ENCODE data around the gene LAMA5. TPM values are rescaled to one million over a fixed set of nuclear protein-coding genes. Genes with fewer than 3 reads are reported as not detected.

The LAMA5 gene
- total RNA-seq, 3 donors from 2014 or later: 16.6 to 114 (median 53.3) TPM

DNA sequence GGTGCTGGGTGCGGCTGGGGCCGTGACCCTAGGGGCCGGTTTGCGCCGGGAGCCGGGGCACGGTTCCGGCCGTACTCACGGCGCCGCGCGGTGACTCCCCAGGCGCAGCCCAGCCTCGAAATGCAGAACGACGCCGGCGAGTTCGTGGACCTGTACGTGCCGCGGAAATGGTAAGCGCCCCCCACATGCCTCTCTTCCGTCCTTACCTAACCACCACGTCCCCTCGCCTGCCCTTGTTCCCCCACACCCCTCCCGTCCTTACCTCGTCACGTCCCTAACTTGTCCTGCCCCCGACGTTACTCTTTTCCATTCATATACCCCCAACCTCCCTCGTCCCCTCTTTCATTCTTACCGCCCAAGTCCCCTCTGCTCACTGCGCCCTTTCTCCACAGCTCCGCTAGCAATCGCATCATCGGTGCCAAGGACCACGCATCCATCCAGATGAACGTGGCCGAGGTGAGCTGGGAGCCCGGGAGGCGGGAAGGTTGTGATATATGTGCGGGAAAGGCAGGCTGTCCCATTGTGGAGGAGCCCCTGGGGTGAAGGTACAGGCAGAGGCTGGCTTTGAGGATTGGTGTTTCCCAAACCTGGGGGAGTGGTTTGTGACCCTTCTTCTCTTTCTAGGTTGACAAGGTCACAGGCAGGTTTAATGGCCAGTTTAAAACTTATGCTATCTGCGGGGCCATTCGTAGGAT lies 20.3 kb upstream of the LAMA5 start:
- intact Hi-C loops (cut with DNase I; ENCODE audit: low total_unique reads): loop anchor here (5.0 kb wide), 1 partner anchor 85 kb away; the partner anchor contains the start of gene ADRM1
- TF ChIP-seq POLR2A (IDR thresholded peaks at IDR 0.05): no peak
- TF ChIP-seq, protein P1, sequence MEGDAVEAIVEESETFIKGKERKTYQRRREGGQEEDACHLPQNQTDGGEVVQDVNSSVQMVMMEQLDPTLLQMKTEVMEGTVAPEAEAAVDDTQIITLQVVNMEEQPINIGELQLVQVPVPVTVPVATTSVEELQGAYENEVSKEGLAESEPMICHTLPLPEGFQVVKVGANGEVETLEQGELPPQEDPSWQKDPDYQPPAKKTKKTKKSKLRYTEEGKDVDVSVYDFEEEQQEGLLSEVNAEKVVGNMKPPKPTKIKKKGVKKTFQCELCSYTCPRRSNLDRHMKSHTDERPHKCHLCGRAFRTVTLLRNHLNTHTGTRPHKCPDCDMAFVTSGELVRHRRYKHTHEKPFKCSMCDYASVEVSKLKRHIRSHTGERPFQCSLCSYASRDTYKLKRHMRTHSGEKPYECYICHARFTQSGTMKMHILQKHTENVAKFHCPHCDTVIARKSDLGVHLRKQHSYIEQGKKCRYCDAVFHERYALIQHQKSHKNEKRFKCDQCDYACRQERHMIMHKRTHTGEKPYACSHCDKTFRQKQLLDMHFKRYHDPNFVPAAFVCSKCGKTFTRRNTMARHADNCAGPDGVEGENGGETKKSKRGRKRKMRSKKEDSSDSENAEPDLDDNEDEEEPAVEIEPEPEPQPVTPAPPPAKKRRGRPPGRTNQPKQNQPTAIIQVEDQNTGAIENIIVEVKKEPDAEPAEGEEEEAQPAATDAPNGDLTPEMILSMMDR (IDR thresholded peaks at IDR 0.05): no peak
- TF ChIP-seq POLR2AphosphoS5 (IDR thresholded peaks at IDR 0.05): no peak

DNA sequence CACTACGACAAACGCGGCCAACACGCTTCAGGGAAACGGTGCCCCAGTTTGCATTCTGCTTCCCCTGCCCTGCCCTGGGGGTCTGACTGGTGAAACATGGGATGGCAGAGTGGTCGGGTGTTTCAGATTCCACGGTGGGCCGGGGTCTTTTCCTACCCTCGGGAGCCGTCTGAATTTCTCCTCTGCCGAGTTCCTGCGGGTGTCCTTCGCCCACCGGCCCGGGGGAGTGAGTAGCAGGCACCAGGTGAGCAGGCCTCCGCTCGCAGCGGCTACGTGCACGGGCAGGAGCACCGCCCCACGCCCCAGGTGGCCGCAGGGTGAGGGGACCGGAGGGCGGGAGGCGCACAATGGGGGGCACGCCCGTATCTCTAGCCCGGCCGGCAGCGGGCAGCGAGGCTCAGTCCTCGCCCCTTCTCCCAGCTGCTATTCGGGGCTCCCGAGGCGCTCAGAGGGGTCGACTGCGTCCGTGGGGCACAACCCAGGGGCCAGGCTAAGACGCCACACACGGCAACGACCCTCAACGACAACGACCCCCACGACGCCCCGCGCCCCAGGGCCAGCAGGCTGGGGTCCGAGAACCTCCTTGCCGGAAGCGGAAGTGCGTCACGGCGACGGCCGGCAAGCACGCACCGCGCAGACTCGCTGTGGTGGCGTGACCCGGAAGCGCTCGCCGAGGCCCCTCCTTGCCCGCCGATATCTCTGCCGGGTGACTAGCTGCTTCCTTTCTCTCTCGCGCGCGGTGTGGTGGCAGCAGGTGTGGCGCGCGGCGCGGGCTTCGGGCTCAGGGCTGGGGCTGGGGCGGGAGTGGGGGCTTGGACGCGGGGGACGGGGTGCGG lies 19.5 kb upstream of the LAMA5 start, which contains the start of gene RPS21:
Gene RPS21 (plus strand): TSS at position 721 of the 836 bp plus-strand sequence. CDS start 236 bp downstream, outside the sequence.
- DNase-seq (ENCODE audit: low spot score in 2 of 2): peak; percentile 92 to 94
- peaks cover 0 to 13% of the 10 kb centered on the region in 2 donors for H3K4me1 ChIP-seq
- H3K4me3 ChIP-seq: peak within 1 kb of the TSS; percentile 87 to 96 (median 94)
- peak within 1 kb of the TSS; percentile 96 to 97 for H3K27ac ChIP-seq
- no peaks in the 10 kb centered on the region for H3K9me3 ChIP-seq
- H3K27me3 ChIP-seq: no peaks in the 10 kb centered on the region
- no peaks in the 10 kb centered on the region for H3K36me3 ChIP-seq
- peak; percentile 93 to 96 (median 94) for TF ChIP-seq POLR2AphosphoS5 (IDR thresholded peaks at IDR 0.05)
- TF ChIP-seq POLR2A (IDR thresholded peaks at IDR 0.05): peak; percentile 69
- TF ChIP-seq, protein P1 (IDR thresholded peaks at IDR 0.05): no peak
- intact Hi-C loops (cut with DNase I; ENCODE audit: low total_unique reads): loop anchor here (5.0 kb wide), 1 partner anchor 84 kb away; the partner anchor contains the start of gene ADRM1

More for the DNA sequence above, 20.3 kb upstream of the LAMA5 start:
- Histone ChIP-seq H3K27ac (peak overlapping the region; percentile 96 to 97), H3K9me3 (no peaks in the 10 kb centered on the region), H3K27me3 (no peaks in the 10 kb centered on the region), H3K36me3 (no peaks in the 10 kb centered on the region), H3K4me3 (peak overlapping the region; percentile 87 to 96 (median 94)), H3K4me1 (peaks cover 0 to 13% of the 10 kb centered on the region in 2 donors)
- no peak for DNase-seq (ENCODE audit: low spot score in 2 of 2)

DNA sequence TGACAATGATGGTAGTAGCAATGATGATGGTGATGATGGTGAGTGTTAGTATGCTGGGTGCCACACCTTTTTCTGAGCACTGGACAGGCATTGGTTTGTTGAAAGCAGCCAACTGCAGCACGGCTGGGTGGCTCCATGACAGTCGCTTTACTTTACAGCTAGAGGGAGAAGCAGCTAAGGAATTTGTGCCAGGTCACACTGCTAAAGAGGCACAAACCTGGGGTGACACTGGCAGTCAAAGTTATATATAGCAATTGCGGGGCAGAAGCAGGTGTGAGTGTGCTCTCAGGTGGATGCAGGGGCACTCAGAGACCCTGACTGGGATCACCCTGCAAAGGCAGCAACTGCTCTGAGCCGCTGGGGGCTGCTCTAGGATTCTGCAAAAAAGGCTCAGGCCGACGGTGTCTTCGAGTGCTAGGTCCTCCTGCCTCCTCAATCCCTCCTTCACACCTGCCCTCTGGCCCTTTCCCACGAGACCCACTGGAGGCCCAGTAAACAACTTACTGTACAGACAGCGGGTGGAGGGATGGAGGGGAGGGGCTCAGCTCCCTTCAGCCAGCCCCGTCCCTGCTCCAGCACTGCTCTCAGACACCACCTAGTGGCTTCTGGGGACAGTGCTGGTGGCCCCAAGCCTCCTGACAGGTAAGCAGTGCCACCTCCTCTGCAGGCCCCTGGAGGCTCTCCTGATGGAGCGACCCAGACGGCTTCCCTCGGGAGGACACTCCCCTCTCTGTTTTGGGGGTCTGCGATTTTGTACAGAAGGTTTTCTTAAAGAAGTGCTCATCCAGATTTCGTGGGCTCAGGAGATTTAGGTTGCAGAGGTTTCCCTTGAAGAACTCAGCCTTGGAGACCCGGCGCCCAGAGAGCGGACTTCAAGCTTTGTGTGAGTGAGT lies 15.4 kb upstream of the LAMA5 start:
- no peak for TF ChIP-seq POLR2A (IDR thresholded peaks at IDR 0.05)
- peak in 2 of 3 donors; percentile 18 to 44 for TF ChIP-seq POLR2AphosphoS5 (IDR thresholded peaks at IDR 0.05)
- TF ChIP-seq, protein P1 (IDR thresholded peaks at IDR 0.05): peak; percentile 71 to 87 (median 86)
- H3K4me3 ChIP-seq: no peak overlapping the region
- peak; percentile 76 to 81 for DNase-seq (ENCODE audit: low spot score in 2 of 2)
- no peaks in the 10 kb centered on the region for H3K36me3 ChIP-seq
- peaks cover 2 to 4% of the 10 kb centered on the region in 2 donors for H3K4me1 ChIP-seq
- H3K27ac ChIP-seq: peak overlapping the region in 1 of 2 donors; percentile 32
- H3K9me3 ChIP-seq: no peaks in the 10 kb centered on the region
- intact Hi-C loops (cut with DNase I; ENCODE audit: low total_unique reads): loop anchor here (5.0 kb wide), 1 partner anchor 1265 kb away; no protein-coding TSS in a partner anchor
- H3K27me3 ChIP-seq: no peaks in the 10 kb centered on the region

DNA sequence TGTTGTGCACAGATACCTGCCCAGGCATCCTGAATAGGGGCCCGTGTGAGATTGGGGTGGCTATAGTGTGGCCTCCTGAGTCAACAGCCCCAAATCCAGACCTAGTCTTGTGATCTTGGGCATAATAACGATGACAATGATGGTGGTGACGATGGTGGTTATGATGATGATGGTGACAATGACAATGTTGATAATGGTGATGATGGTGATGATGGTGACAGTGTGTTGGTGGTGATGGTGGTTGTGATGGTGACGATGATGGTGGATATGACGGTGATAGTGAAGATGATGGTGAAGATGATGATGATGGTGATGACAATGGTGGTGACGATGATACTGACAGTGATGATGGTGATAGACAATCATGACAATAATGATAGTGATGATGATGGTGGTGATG lies 14.7 kb upstream of the LAMA5 start:
- H3K4me1 ChIP-seq: peaks cover 3 to 4% of the 10 kb centered on the region in 2 donors
- no peaks in the 10 kb centered on the region for H3K27me3 ChIP-seq
- no peaks in the 10 kb centered on the region for H3K36me3 ChIP-seq
- intact Hi-C loops (cut with DNase I; ENCODE audit: low total_unique reads): loop anchor here (5.0 kb wide), 1 partner anchor 1265 kb away; no protein-coding TSS in a partner anchor
- H3K4me3 ChIP-seq: no peak overlapping the region
- DNase-seq (ENCODE audit: low spot score in 2 of 2): no peak
- no peaks in the 10 kb centered on the region for H3K9me3 ChIP-seq
- TF ChIP-seq POLR2AphosphoS5 (IDR thresholded peaks at IDR 0.05) (no peak), POLR2A (IDR thresholded peaks at IDR 0.05) (no peak)
- H3K27ac ChIP-seq: peak overlapping the region; percentile 68 to 79

Measured in breast epithelium (tissue), 4 donors.